Measurements from ENCODE around the gene MBD6.

The MBD6 gene

GRCh38 chr12:57483466-57483865 lies 39.2 kb upstream of the MBD6 start:
- no peaks in the 10 kb centered on the region for H3K9me3 ChIP-seq (ENCODE audit: severe bottlenecking)
- no peak overlapping the region for H3K4me3 ChIP-seq (ENCODE audit: severe bottlenecking)
- no peak for TF ChIP-seq CTCF (IDR thresholded peaks at IDR 0.05; ENCODE audit: poor library complexity, severe bottlenecking)
- no peaks in the 10 kb centered on the region for H3K4me1 ChIP-seq (ENCODE audit: insufficient read depth, poor library complexity, severe bottlenecking)
- no peaks in the 10 kb centered on the region for H3K27me3 ChIP-seq (ENCODE audit: insufficient read depth, poor library complexity, severe bottlenecking)
- H3K36me3 ChIP-seq (ENCODE audit: low read depth) = peaks cover 3% of the 10 kb centered on the region; the same call in 1 of the 2 replicates
- H3K27ac ChIP-seq (ENCODE audit: poor library complexity, severe bottlenecking) = no peak overlapping the region
- DNase-seq (ENCODE audit: low spot score) (no peak), ATAC-seq (ENCODE audit: low read depth) (no peak)

- H3K36me3 ChIP-seq (ENCODE audit: low read depth) = peaks cover 24% of the 10 kb centered on the region
- H3K4me1 ChIP-seq (ENCODE audit: insufficient read depth, poor library complexity, severe bottlenecking) = peaks cover 5% of the 10 kb centered on the region
- H3K27me3 ChIP-seq (ENCODE audit: insufficient read depth, poor library complexity, severe bottlenecking) = no peaks in the 10 kb centered on the region
- TF ChIP-seq CTCF (IDR thresholded peaks at IDR 0.05; ENCODE audit: poor library complexity, severe bottlenecking) = no peak
- no peak overlapping the region for H3K27ac ChIP-seq (ENCODE audit: poor library complexity, severe bottlenecking)
- H3K9me3 ChIP-seq (ENCODE audit: severe bottlenecking) = no peaks in the 10 kb centered on the region
- no peak for ATAC-seq (ENCODE audit: low read depth)
- no peak overlapping the region for H3K4me3 ChIP-seq (ENCODE audit: severe bottlenecking)
- DNase-seq (ENCODE audit: low spot score) = no peak
Measured at GRCh38 chr12:57485695-57486094, 36.9 kb upstream of the MBD6 start.

GRCh38 chr12:57487055-57487596 lies 35.5 kb upstream of the MBD6 start:
- peaks cover 38% of the 10 kb centered on the region for H3K36me3 ChIP-seq (ENCODE audit: low read depth)
- ATAC-seq (ENCODE audit: low read depth) (no peak), DNase-seq (ENCODE audit: low spot score) (no peak)
- H3K9me3 ChIP-seq (ENCODE audit: severe bottlenecking) = no peaks in the 10 kb centered on the region
- H3K4me1 ChIP-seq (ENCODE audit: insufficient read depth, poor library complexity, severe bottlenecking) = peaks cover 5% of the 10 kb centered on the region
- peak overlapping the region; percentile 87 for H3K4me3 ChIP-seq (ENCODE audit: severe bottlenecking)
- H3K27ac ChIP-seq (ENCODE audit: poor library complexity, severe bottlenecking) = no peak overlapping the region
- H3K27me3 ChIP-seq (ENCODE audit: insufficient read depth, poor library complexity, severe bottlenecking) = no peaks in the 10 kb centered on the region
- TF ChIP-seq CTCF (IDR thresholded peaks at IDR 0.05; ENCODE audit: poor library complexity, severe bottlenecking) = no peak

- no peaks in the 10 kb centered on the region for H3K9me3 ChIP-seq (ENCODE audit: severe bottlenecking)
- peak within 1 kb of the TSS; percentile 35 for H3K27ac ChIP-seq (ENCODE audit: poor library complexity, severe bottlenecking)
- H3K4me1 ChIP-seq (ENCODE audit: insufficient read depth, poor library complexity, severe bottlenecking) = peaks cover 5% of the 10 kb centered on the region
- H3K4me3 ChIP-seq (ENCODE audit: severe bottlenecking) = peak within 1 kb of the TSS; percentile 87
- ATAC-seq (ENCODE audit: low read depth) (peak; percentile 99), DNase-seq (ENCODE audit: low spot score) (peak; percentile 92)
- peaks cover 45% of the 10 kb centered on the region for H3K36me3 ChIP-seq (ENCODE audit: low read depth)
- H3K27me3 ChIP-seq (ENCODE audit: insufficient read depth, poor library complexity, severe bottlenecking) = no peaks in the 10 kb centered on the region
- peak; percentile 59 for TF ChIP-seq CTCF (IDR thresholded peaks at IDR 0.05; ENCODE audit: poor library complexity, severe bottlenecking)
Measured at GRCh38 chr12:57487597-57488401, 34.8 kb upstream of the MBD6 start, which contains the start of gene MARS1. TSS of gene MARS1 (plus strand) at chr12:57488068. CDS start at chr12:57488091, 23 bp downstream.

Measured in RWPE2 (cell line).